ENCODE measurements around the gene BRCA2.
"Not testable (repeated sequence)": the region's sequence is repeated elsewhere in the genome, so short reads cannot be mapped to it uniquely, and the experiment has no call there.

BRCA2 gene

GRCh38 chr13:32347651-32348050 lies 32.3 kb downstream of the BRCA2 start:
- Mint-ChIP-seq H3K27ac (no peak overlapping the region), H3K4me3 (no peak overlapping the region), H3K9me3 (no peaks in the 10 kb centered on the region)

GRCh38 chr13:32350839-32351441 lies 35.6 kb downstream of the BRCA2 start:
- not testable (repeated sequence) for H3K27ac Mint-ChIP-seq, H3K27me3 Mint-ChIP-seq, H3K4me3 Mint-ChIP-seq, H3K4me1 Mint-ChIP-seq, H3K9me3 Mint-ChIP-seq
- peaks cover 18% of the 10 kb centered on the region for H3K36me3 Mint-ChIP-seq

More at GRCh38 chr13:32347651-32348050, 32.3 kb downstream of the BRCA2 start:
- Mint-ChIP-seq H3K4me1 (peaks cover 6% of the 10 kb centered on the region), H3K36me3 (peaks cover 18% of the 10 kb centered on the region), H3K27me3 (no peaks in the 10 kb centered on the region)

- Mint-ChIP-seq H3K27me3 (no peaks in the 10 kb centered on the region), H3K4me1 (no peaks in the 10 kb centered on the region), H3K36me3 (peaks cover 11% of the 10 kb centered on the region), H3K27ac (no peak overlapping the region), H3K9me3 (no peaks in the 10 kb centered on the region), H3K4me3 (no peak overlapping the region)
Measured at GRCh38 chr13:32354040-32354439, 38.7 kb downstream of the BRCA2 start.

GRCh38 chr13:32355935-32356334 lies 40.6 kb downstream of the BRCA2 start:
- not testable (repeated sequence) for H3K4me3 Mint-ChIP-seq, H3K27ac Mint-ChIP-seq

GRCh38 chr13:32362574-32362973 lies 47.3 kb downstream of the BRCA2 start:
- Mint-ChIP-seq H3K4me3 (no peak overlapping the region), H3K27me3 (no peaks in the 10 kb centered on the region)

More at GRCh38 chr13:32355935-32356334, 40.6 kb downstream of the BRCA2 start:
- not testable (repeated sequence) for H3K9me3 Mint-ChIP-seq, H3K36me3 Mint-ChIP-seq, H3K4me1 Mint-ChIP-seq, H3K27me3 Mint-ChIP-seq

GRCh38 chr13:32370805-32371204 lies 55.5 kb downstream of the BRCA2 start:
- Mint-ChIP-seq H3K36me3 (peaks cover 13% of the 10 kb centered on the region), H3K27ac (no peak overlapping the region), H3K4me1 (no peaks in the 10 kb centered on the region), H3K4me3 (no peak overlapping the region), H3K27me3 (no peaks in the 10 kb centered on the region), H3K9me3 (no peaks in the 10 kb centered on the region)

More at GRCh38 chr13:32362574-32362973, 47.3 kb downstream of the BRCA2 start:
- no peak overlapping the region for H3K27ac Mint-ChIP-seq
- no peaks in the 10 kb centered on the region for H3K4me1 Mint-ChIP-seq
- no peaks in the 10 kb centered on the region for H3K9me3 Mint-ChIP-seq
- peaks cover 5% of the 10 kb centered on the region for H3K36me3 Mint-ChIP-seq

GRCh38 chr13:32376642-32377415 lies 61.5 kb downstream of the BRCA2 start:
- Mint-ChIP-seq H3K36me3 (peaks cover 13% of the 10 kb centered on the region), H3K4me1 (no peaks in the 10 kb centered on the region), H3K27me3 (no peaks in the 10 kb centered on the region), H3K4me3 (no peak overlapping the region), H3K9me3 (no peaks in the 10 kb centered on the region), H3K27ac (no peak overlapping the region)

GRCh38 chr13:32378012-32378411 lies 62.7 kb downstream of the BRCA2 start:
- Mint-ChIP-seq H3K9me3 (no peaks in the 10 kb centered on the region), H3K27ac (no peak overlapping the region)

GRCh38 chr13:32381539-32381938 lies 66.2 kb downstream of the BRCA2 start:
- Mint-ChIP-seq H3K36me3 (peaks cover under 1% of the 10 kb centered on the region), H3K4me3 (no peak overlapping the region), H3K27ac (no peak overlapping the region), H3K9me3 (no peaks in the 10 kb centered on the region), H3K27me3 (no peaks in the 10 kb centered on the region), H3K4me1 (no peaks in the 10 kb centered on the region)

More at GRCh38 chr13:32378012-32378411, 62.7 kb downstream of the BRCA2 start:
- no peaks in the 10 kb centered on the region for H3K4me1 Mint-ChIP-seq
- no peak overlapping the region for H3K4me3 Mint-ChIP-seq
- H3K27me3 Mint-ChIP-seq: no peaks in the 10 kb centered on the region
- peaks cover 7% of the 10 kb centered on the region for H3K36me3 Mint-ChIP-seq

- Mint-ChIP-seq H3K9me3 (no peaks in the 10 kb centered on the region), H3K4me1 (no peaks in the 10 kb centered on the region), H3K27ac (no peak overlapping the region), H3K36me3 (peaks cover 2% of the 10 kb centered on the region), H3K4me3 (no peak overlapping the region), H3K27me3 (no peaks in the 10 kb centered on the region)
Measured at GRCh38 chr13:32383836-32384618, 68.7 kb downstream of the BRCA2 start.

- Mint-ChIP-seq H3K4me1 (no peaks in the 10 kb centered on the region), H3K36me3 (peaks cover 2% of the 10 kb centered on the region), H3K9me3 (no peaks in the 10 kb centered on the region), H3K4me3 (no peak overlapping the region), H3K27ac (no peak overlapping the region), H3K27me3 (no peaks in the 10 kb centered on the region)
Measured at GRCh38 chr13:32384702-32385101, 69.4 kb downstream of the BRCA2 start.

- Mint-ChIP-seq H3K4me1 (peaks cover 1% of the 10 kb centered on the region), H3K36me3 (peaks cover 2% of the 10 kb centered on the region), H3K4me3 (no peak overlapping the region), H3K27me3 (peaks cover under 1% of the 10 kb centered on the region), H3K27ac (no peak overlapping the region), H3K9me3 (no peaks in the 10 kb centered on the region)
Measured at GRCh38 chr13:32385410-32385809, 70.1 kb downstream of the BRCA2 start.

- Mint-ChIP-seq H3K27me3 (peaks cover 1% of the 10 kb centered on the region), H3K9me3 (no peaks in the 10 kb centered on the region), H3K4me3 (no peak overlapping the region), H3K36me3 (peaks cover 2% of the 10 kb centered on the region), H3K4me1 (peaks cover 3% of the 10 kb centered on the region), H3K27ac (no peak overlapping the region)
Measured at GRCh38 chr13:32390048-32390447, 74.7 kb downstream of the BRCA2 start.

GRCh38 chr13:32390484-32390883 lies 75.2 kb downstream of the BRCA2 start:
- Mint-ChIP-seq H3K4me3 (no peak overlapping the region), H3K27ac (no peak overlapping the region), H3K36me3 (peaks cover 2% of the 10 kb centered on the region), H3K9me3 (no peaks in the 10 kb centered on the region), H3K27me3 (peaks cover 1% of the 10 kb centered on the region), H3K4me1 (peaks cover 3% of the 10 kb centered on the region)

- H3K27ac Mint-ChIP-seq: no peak overlapping the region
- peaks cover 2% of the 10 kb centered on the region for H3K36me3 Mint-ChIP-seq
- no peaks in the 10 kb centered on the region for H3K9me3 Mint-ChIP-seq
- H3K4me3 Mint-ChIP-seq: no peak overlapping the region
- H3K27me3 Mint-ChIP-seq: peaks cover 1% of the 10 kb centered on the region
- H3K4me1 Mint-ChIP-seq: peaks cover 3% of the 10 kb centered on the region
Measured at GRCh38 chr13:32391101-32391619, 75.9 kb downstream of the BRCA2 start.

All from activated naive CD4-positive, alpha-beta T cell treated with anti-CD3 and anti-CD28 coated beads, Interleukin-2, amount 50 U/mL, for 24 hours (primary cell).